Measurements from ENCODE around the gene MED9. TPM values are rescaled to one million over a fixed set of nuclear protein-coding genes. Genes with fewer than 3 reads are reported as not detected.
"Not testable (repeated sequence)": the region's sequence is repeated elsewhere in the genome, so short reads cannot be mapped to it uniquely, and the experiment has no call there.

MED9 gene
- total and polyA plus RNA-seq, 9 of the 15 experiments (the other 6 are each of a cell fraction or from before 2014, with no cell fraction given): 2.2 to 15.8 (median 12.7) TPM

DNA sequence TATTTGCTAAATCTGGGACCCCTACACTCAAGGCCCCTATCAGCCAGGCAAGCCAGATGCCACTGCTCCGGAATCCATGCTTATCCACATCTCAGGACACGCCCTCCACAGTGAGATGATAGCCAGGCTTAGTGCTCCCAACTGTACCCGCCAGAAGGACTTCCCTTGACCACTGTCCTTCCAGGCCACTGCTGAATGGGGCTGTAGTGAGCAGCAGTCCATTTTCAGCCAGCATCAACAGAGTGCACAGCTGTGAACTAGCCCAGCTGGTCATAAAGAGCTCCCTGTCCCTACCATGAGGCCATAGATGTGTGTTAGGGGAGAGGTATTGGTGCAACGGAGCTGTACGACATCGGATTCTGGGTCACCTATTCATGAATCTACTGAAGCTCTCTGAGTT, 13.0 kb upstream of the MED9 start (continued):
- no peak for TF ChIP-seq ETS1 (conservative IDR thresholded peaks at IDR 0.05; ENCODE audit: control insufficient read depth, low read depth, low read length)
- TF ChIP-seq HDAC3 (IDR thresholded peaks at IDR 0.05; ENCODE audit: borderline replicate concordance, partially characterized antibody): no peak
- no peak for TF ChIP-seq ZNF444 (CRISPR knock-in tag; IDR thresholded peaks at IDR 0.05)
- no peak for TF ChIP-seq MAFF (IDR thresholded peaks at IDR 0.05; ENCODE audit: low read length)
- TF ChIP-seq PCBP1 (IDR thresholded peaks at IDR 0.05; ENCODE audit: low read depth, low read length, poor library complexity, severe bottlenecking): no peak
- no peak for TF ChIP-seq SMC3 (conservative IDR thresholded peaks at IDR 0.05; ENCODE audit: insufficient read depth, low read depth, low read length)
- TF ChIP-seq ZNF589 (CRISPR knock-in tag; IDR thresholded peaks at IDR 0.05; ENCODE audit: low read depth): no peak
- no peak for TF ChIP-seq POLR2AphosphoS2 (IDR thresholded peaks at IDR 0.05; ENCODE audit: low read length)
- TF ChIP-seq HDGF (IDR thresholded peaks at IDR 0.05): no peak

DNA sequence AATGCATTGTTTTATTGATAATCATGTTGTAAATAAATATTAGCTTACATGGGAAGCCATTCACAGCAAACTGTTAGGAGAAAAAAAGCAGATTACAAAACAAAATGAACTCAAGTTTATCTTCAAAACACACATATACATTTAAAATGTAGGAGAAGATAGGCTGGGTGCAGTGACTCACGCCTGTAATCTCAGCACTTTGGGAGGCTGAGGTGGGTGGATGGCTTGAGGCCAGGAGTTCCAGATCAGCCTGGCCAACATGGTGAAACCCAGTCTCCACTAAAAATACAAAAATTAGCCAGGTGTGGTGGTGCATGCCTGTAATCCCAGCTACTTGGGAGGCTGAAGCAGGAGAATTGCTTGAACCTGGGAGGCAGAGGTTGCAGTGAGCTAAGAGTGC, 10.9 kb upstream of the MED9 start:
- BruUV-seq (replicated peaks); ATAC-seq; H3K36me3 ChIP-seq (ENCODE audit: control insufficient read depth, insufficient read depth, low read length); H3K4me1 ChIP-seq (replicated peaks in 1 of 2; ENCODE audit: control insufficient read depth in 2 of 2, insufficient read depth in 2 of 2, low read length in 2 of 2); H3K9me3 ChIP-seq (replicated peaks; ENCODE audit: control insufficient read depth, insufficient read depth, low read depth, low read length); H4K20me1 ChIP-seq (replicated peaks; ENCODE audit: control insufficient read depth, insufficient read depth, low read length); H3K4me2 ChIP-seq (ENCODE audit: insufficient read depth, low read length); H3K9me1 ChIP-seq (ENCODE audit: control insufficient read depth, insufficient read depth, low read length); H3K4me3 ChIP-seq; intact Hi-C loops (cut with micrococcal nuclease); DNase-seq (ENCODE audit: extremely low read depth in 1 of 4, low spot score in 3 of 4); POLR2A ChIA-PET; H3K9ac ChIP-seq (ENCODE audit: insufficient read depth in 1 of 2, low read depth in 2 of 2, low read length in 2 of 2); H2AFZ ChIP-seq (ENCODE audit: low read depth, low read length); H3K79me2 ChIP-seq (ENCODE audit: control insufficient read depth, insufficient read depth, low read length); in situ Hi-C loops (cut with MboI); FAIRE-seq; H3K27ac ChIP-seq (ENCODE audit: extremely low read depth, low read depth, low read length): not testable (repeated sequence)
- H3K27me3 ChIP-seq (ENCODE audit: control insufficient read depth in 2 of 2, insufficient read depth in 2 of 2, low read length in 2 of 2): peaks cover 20 to 55% of the 10 kb centered on the region in 2 experiments; a peak in 4 of 5 replicates
- WGBS (ENCODE audit: insufficient coverage, low coverage, missing lambda C conversion rate): 0% methylated on average over 1 of the region's 1 CpG
- CTCF ChIA-PET (ENCODE audit: low intra/inter-chr PET ratio): interaction anchor here (1.0 kb wide), 1 partner anchor 110 kb away, joined by 3 read pairs; no protein-coding TSS in a partner anchor
- TF ChIP-seq NFIC (IDR thresholded peaks at IDR 0.05) (peak; percentile 78), KDM1A (IDR thresholded peaks at IDR 0.05) (peak; percentile 71 to 79; a peak in 3 of 4 replicates), CBFA2T3 (IDR thresholded peaks at IDR 0.05) (peak; percentile 75), NCOR1 (IDR thresholded peaks at IDR 0.05) (peak; percentile 9; the same call in 1 of the 2 replicates), EGR1 (conservative IDR thresholded peaks at IDR 0.05) (peak; percentile 76), CBFA2T2 (conservative IDR thresholded peaks at IDR 0.05) (peak; percentile 54)

All from K562 (cell line).